NCI-H1092 treated with DMSO at 0.1 percent for 48 hours (cell line): ENCODE results near the gene UROC1.
A peak's percentile ranks its signal among the peaks of the same experiment; 100 is the strongest.

Experiments
- DNase-seq: peaks from one replicate; lab custom pipeline; 2025; lab: John Stamatoyannopoulos, UW

Gene UROC1

DNA sequence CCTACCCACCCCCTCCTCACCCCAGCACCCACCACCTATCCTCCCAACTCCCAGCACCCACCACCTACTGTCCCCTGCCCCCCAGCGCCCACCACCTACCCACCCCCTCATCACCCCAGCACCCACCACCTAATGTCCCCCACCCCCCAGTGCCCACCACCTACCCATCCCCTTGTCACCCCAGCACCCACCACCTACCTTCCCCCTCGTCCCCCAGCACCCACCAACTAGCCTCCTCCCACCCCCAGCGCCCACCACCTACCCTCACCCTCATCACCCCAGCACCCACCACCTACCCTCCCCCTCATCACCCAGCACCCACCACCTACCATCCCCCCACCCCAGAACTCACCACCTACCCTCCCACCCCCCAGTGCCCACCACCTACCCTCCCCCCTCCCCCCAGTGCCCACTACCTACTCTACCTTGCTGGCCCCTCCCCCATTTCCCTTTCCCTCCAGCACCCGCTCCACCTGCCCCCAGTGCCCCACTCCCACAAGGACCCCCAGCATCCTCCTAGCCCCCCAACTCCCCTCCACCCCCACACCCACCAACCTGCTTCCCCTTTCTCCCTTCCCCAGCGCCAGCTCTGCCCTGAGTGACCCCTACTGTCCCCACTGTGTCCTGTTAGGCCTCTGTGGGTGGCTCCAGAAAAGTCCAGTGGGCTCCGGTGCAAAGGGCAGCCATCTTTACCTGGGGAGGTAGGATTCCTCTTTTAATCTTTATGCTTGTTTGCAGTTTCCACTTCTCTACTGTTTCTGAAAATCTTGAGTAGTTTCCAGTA lies 1.2 kb downstream of the UROC1 start:
- no peak for DNase-seq

DNA sequence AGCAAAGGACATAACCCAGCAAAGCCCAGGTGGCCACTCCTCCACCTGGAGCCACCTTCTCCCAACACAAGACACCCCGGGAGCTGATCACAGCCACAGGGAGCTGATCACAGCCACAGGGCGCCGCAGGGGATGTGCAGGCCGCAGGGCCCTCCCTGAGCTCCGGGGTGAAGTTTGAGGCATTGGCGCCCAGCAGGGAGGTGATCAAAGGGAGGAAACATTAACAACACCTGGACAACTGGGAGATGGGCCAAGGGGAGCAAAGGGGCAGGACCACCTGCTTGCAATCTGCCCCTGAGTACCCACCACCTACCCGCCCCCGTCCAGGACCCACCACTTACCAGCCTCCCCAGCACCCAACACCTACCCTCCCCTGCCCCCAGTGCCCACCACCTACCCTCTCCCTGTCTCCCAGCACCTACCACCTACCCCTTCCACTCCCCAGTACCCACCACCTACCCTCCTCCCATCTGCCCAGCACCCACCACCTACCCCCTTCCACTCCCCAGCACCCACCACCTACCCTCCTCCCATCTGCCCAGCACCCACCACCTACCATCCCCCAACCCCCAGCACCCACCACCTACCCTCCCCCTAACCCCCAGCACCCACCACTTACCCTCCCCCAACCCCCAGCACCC lies 2.4 kb downstream of the UROC1 start:
- DNase-seq = peak; percentile 52

DNA sequence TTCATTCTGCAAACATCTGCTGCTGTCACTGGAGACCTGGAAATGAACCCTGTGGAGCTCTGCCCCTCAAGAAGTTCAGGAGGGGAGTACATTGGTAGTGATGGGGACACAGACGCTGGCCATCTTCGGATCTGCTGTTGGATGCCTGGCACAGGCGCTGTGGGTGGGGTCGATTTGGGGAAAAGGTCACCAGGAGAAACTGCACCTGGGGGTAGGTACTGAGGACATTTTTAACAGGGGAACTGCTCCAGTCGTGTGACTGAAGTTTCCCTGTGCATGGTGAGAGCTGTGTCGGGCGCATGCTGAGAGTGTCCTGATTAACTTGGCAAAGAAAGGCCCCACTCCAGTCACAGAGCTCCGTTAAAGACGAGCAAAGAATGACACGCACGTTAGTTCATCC lies 3.4 kb downstream of the UROC1 start:
- no peak for DNase-seq

DNA sequence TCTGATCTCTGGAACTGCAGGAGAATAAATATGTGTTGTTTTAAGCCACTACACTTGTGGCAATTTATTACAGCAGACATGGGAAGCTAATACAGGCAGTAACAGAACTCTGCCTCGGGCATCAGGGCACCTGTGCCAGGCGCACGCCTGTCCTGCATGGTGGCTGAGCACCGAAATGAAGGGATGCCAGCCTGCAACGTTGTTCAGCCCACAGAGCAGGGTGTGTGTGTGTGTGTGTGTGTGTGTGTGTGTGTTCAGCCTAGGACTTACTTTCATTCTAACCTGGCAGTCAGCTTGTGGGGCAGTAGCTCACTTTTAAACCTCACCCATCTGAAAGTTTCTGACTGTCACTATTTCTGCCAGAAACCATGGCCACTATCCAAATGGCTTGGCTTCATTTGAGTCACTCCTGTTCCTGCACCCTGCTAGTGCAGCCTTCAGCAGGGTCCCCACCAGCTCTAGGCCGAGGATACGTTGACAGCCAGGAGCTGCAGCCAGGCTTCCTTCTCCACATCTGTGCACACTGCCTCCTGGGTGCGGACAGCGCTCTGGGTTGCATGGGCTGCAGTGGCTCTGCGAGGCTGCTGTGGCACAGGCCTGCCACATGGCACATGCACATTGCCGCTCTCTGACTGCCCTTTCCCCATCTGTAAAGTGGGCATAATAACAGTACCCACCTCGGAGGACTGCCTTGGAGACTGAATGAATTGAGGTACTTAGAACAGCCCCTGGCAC lies 4.5 kb downstream of the UROC1 start:
- no peak for DNase-seq

DNA sequence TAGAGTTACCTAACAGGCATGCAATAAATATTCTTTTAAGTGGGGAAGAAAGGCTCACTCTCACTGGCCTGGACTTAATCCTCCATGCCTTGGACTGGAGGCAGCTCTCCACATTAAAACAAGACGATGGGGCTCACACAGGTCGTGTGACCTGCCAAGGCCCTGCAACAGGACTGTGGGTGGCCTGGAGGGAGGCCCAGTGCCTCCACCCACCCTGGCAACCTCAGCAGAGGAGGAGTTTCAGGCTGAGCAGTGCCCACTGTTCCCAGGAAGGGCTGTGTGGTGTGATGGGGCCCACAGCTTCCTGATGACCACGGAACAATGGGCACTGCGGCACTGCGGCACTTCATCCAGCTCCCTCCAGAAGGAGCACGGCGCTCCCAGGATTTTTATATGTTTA lies 5.5 kb downstream of the UROC1 start:
- DNase-seq = no peak

DNA sequence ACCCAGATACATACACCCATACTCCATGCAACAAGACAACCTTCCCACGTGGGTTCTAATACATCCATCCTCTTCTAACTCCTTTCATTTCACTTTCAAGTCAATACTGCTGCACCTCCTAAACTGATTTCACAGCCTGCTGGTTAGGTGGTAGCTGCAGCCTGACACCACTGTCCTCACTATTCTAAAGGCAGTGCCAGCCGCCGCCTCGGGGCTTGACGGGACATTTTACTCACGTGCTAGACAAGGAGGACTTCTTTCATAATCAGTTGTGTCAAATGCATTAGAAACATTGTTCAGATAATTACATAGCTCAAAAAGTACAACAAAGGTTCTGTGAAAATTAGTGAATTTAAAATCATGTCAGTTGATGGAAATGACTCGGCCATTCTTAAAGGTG lies 6.3 kb downstream of the UROC1 start:
- no peak for DNase-seq

DNA sequence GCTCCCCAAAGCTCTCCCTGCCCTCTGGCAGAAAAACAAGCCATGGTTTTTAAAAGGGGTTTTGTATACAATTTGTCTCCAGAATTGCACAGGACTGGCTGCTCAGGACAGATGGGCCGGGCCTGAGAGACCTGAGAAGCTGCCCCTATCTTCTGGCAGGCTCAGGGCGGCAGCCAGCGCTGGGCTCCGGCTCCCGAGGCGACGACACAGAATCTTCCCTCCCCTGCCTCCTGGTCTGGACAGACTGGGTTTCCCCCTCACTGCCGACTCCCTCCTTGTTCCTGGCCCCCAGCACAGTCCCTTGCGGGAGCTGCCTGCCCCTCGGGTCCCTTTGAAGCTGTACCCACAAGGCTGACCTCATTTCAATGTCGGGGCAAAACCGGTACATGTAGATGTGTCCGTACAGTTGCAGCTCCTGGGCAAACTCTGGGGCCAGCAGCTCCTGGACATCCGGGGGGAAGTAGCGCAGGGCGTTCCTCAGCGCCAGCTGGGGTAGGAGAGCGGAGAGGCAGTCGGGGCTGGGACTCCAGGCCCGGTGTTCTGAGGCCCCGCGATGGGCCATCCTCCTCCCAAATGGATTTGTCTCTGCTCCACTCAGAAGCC lies 7.2 kb downstream of the UROC1 start:
- no peak for DNase-seq

DNA sequence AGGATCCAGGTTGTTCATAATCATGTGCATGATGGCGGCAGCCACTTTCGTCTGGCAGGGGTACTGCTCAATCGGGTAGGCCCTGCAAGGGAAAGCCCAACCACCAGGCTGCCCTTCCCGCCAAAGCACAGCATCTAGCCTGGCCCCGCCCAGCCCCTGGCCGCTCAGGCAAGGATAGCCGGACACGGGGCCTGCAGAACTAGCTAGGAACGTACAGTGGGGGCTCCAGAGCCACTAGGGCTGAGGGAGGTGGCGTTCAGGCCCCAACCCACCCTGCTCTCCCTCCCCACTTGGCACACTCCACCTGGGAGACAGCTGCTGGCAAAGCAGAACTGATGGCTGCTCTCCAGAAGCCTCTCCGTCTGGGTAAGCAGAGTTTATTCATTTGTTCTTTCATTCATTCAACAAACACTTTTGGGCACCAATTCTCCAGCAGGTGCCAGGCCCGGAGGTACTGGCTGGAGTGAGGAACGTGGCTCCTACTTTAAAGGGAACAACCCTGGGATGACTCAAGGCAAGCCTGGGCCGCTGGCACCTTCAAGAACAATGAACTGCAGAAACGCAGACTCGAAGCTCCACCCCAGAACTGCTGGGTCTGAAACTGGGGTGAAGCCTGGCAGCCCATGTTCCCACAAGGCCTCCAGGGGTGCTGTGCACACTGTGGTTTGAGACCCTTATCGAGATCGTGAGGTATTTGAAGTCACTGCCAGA lies 7.8 kb downstream of the UROC1 start:
- peak; percentile 24 for DNase-seq

DNA sequence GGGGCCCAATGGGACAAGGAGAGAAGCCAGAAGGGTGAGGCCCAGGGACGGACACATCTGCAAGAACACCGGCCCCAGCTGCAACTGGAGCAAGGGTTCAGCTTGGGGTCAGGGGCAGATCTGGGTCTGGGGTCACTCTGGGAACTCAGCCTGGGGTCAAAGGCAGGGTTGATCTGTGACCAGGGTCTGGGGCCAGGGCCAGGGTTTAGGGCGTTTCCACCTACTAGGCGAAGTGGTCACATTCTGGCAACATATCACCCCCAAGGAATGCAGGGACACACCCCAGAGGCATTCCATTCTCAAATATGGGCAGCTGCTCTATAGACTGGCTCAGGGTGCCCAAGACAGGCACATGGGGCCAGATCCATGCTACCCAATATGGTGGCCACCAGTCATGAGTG lies 9.0 kb downstream of the UROC1 start:
- DNase-seq = no peak

DNA sequence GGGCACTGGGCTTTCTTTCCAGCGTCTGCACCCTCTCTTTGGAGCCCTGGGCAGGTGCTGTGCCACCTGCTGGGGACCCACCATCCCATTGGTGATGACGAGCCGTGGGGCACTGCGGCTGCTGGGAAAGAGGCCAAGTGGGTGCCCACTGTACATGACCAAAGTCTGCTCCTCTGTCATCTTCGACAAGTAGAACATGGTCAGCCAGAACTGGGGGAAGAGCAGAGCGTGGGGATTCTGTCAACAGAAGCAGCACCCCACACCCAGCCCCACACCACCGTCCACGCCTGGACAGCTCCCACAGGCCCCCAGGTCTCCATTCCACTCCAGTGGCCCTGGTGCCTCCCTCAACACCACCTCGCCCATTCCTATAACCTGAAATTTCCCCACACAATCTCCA lies 9.7 kb downstream of the UROC1 start:
- DNase-seq = no peak

DNA sequence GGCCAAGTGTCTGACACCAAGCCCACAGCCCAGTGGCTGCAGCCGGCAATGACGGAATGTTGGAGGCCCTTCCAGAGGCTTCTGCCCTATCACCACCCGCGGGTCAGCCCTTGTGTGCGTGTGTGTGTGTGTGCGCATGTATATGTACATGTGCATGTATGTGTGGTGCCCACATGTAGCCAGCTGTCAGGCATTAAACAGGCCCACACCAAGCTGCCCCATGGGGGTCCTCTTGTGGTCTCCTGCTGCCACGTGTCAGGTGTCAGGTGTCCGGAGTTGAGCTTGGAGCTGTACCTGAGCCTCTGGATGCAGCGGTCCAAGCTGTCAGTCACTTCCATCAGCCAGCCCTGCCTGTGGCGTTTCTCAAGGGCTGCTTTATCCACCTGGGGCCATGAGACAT lies 13.9 kb downstream of the UROC1 start:
- DNase-seq = no peak

DNA sequence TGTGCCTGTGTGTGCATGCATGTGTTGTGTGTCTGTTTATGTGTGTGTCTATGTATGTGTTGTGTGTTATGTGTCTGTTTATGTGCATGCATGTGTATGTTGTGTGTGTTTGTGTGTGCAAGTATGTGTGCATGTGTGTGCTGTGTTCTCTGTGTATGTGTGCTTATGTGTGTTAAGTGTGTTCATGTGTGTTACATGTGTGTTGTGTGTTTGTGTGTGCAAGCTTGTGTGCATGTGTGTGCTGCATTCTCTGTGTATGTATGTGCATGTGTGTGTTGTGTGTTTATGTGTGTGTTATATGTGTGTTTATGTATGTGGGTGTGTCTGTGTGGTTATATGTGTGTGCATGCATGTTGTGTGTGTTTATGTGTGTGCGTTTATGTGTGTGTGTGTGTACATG lies 14.9 kb downstream of the UROC1 start:
- DNase-seq = no peak

DNA sequence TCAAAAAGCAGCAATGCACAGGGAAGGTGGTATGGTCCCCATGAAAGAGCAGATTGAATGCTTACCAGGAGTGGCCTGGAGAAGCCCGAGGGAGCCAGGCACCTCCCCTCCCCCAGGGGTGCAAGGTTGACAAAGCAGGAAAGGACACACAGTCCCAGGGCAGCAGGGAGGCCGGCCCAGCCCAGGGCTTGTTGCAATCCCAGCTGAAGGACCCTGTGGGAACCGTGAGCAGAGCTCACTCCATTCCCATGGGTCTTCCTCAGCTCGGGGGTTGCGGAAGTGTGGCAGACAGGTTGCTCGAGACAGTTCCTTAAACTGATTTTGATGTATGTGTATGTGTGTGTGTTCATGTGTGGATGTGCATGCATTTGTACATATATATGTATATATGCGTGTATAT lies 15.8 kb downstream of the UROC1 start:
- DNase-seq = no peak

DNA sequence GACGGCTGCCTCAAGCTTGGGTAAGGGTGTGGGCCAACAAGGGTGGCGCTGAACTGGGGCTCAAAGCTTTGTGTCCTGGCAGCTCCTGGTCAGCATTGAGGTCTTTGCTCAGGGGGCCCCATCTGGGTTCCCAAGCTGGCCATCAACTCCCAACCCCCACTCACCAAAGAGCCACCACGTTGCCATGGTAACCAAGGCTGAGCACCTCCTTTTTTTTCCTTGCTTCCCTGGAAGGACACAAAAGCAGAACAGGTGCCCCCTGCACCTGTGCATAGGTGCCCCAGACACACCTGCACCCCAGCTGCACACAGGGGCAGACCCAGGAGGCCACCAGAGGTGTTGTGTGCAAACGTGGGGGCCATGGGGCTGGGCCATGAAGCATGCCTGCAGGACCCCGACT lies 16.5 kb downstream of the UROC1 start:
- DNase-seq = no peak

DNA sequence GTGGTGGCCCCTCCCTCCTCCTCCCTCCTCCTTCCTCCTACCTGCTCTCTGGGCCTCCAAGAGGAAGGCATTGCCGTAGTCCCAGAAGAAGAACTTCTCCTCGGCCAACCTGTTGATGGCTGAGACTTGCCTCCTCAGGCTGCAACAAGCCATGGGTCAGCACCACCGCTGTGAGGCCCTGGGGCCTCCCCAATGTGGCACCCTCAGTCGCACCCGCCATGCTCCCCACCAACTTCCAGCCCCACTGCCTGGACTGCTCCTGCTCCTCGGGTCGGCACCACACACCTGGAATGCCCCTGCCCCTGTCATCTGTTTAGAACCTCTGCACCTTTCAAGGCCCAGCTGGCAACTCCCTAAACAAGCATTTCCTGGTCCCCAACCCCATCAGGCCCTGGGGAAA lies 17.6 kb downstream of the UROC1 start:
- no peak for DNase-seq

DNA sequence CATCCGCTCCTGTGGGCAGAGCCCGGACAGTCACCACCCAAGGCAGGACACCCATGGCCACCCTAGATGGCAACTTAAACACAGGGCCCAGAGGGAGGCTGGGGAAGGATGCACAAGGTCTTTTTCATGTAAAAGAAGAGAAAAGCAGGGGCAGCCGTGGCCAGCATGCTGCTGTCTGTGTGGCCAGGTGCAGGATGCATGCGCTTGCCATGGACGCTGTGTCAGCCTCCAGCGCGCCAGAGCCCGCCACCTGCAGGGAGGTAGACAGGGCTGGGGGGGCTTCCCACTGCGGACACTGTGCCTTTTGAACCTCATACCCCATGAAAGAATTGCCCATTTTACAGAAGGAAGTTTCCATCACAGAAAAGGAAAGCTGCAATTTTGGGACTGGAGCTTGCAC lies 18.2 kb downstream of the UROC1 start:
- DNase-seq = no peak

DNA sequence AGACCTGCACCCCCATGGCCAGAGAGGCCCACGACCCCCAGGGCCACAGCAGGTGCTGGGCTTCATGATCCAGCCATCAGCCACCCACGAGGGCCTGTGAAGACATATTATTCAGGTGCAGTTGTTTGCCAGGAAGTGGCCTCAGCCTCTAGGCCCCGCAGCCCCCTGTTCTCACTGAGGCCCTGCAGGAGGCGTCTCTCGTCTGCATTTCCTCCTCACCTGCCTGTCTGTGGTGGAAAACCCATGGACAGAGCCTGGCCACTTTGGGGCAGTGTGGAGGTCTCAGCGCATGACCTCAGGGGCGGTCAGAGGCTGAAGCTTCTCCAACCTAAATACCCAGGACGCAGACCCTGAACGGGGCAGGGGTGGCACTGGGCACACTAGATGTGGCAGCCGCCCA lies 18.6 kb downstream of the UROC1 start:
- no peak for DNase-seq

DNA sequence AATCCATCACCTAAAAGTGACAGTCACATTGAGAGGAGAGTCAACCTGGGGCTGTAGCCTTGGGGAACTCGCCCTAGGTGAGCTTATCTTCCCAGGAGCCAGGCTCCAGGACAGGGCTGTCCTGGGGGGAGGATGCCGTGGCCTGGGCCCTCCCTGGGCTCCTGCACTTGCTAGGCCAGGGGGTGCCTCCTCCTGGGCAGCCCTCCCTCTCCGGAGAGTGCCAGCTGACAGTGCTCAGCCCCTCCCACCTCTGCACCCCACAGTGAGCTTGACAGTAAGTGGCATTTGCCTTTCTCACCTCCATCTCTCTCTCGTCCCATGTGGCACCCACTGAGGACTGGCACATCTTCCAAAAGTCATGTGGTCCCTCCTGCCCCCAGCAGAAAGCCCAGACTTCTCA lies 19.1 kb downstream of the UROC1 start:
- no peak for DNase-seq

DNA sequence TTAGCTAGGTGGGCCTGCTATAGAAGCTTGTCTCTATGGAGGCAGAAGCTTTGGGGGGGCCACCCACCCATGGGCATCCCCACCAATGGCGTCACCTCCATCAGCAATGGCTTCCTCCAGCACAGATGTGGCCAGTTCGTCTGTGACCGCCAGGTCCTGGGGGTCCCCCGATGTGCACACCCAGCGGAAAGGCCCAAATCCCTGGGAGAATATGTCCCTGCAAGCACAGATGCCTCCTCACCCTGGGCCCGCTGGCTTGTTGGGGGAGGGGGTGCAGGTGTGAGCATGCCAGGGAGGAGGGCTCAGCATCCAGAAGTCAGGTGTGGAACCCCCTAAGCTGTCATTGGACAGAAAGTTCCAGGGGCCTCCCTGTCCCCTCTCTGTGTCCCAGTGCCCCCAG lies 19.6 kb downstream of the UROC1 start:
- DNase-seq = no peak

DNA sequence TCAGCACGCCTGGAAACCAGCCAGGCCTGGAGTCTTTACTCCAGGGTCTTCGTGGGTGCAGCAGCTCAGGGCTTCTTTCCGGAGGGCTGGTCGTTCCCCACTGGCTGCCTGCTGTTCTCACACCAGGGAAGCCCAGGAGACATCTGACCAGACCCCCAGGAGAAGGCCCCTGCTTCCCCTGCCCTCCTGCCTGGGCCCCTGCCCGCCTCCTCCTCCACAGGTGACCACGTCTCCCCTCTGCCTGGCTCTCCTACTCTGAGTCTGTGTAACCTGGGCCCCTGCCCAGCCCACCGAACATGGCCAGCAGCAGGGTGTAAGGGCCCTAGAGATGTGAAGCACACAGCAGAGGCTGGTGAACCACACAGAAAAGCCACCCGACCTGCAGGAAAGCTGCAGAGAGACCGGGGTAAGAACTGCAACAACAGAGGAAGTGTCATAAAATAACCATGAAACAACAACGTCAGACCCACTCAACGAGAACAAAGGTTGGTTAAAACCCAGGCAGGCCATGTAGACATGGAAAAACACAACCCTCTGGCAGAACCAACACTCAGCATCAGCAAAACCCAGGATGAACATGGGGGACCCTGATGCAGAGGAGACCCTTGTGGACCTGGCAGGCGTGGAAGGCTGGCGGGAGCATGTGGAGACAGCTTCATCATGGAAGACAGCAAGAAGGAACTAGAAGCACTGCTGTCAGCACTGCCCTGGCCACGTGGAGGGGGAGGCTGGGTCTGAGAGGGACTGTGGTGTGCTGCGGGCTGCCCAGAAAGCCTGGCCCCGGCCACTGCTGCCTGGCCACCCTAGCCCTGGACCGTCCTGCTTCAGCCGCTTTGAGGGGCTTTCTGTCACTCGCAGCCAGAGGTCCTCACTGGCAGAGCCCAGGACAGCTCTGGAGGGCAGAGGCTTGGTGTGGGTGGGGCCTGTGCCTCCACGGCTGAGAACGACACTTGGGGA lies 20.4 kb downstream of the UROC1 start:
- DNase-seq = no peak

DNA sequence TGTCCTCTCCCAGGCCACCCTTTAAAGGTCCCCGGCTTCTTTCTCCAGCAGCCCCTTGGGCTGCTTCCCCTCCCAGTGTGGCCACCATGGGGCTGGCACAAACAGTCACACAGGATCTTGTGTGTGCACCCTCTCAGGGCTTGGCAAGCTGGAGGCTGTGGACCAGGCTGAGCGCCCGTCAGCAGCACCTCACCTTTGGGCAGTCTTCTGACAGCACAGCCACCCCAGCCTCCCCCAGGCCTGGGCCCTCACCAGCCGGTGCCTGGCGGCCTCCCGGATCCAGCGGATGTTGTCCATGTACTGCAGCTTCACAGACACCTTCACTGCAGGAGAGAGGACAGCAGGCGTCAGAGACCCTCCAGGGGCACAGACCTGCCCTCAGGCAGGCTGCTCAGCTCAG lies 21.8 kb downstream of the UROC1 start:
- DNase-seq = no peak
